DMS79 treated with DMSO at 0.1 percent for 48 hours (cell line): Measurements from ENCODE around the gene DNAJB2.
"Not testable (repeated sequence)": the region's sequence is repeated elsewhere in the genome, so short reads cannot be mapped to it uniquely, and the experiment has no call there.

Source experiments
- DNase-seq: peaks from one replicate; lab custom pipeline; 2025; lab: John Stamatoyannopoulos, UW

Gene DNAJB2

DNA sequence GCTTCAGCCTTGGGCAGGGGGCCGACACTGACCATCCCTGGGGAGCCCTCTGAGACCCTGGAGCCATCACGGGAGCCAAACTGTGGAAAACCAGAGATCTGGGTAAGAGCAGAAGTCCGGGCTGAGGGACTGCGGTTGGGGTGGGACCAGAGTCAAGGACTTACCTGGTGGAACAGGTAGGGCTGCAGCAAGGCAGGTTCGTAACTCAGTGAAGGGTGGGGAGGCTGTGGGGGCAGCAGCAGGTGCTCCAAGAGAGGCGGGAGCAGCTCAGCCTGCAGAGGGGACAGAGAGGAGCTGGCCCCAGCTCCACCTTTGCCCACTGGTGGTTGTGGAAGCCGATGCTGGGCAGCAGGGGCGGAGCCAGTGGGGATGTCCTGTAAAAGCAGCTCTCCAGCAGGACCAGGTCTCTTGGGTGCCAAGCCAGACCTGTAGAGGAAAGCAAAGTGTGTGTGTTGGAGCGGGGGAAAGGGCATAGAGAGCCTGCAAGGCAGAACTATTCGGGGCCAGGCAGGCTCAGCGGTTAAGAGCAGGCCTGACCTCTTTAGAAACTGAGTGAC, 23.3 kb downstream of the DNAJB2 start:
- no peak for DNase-seq

DNA sequence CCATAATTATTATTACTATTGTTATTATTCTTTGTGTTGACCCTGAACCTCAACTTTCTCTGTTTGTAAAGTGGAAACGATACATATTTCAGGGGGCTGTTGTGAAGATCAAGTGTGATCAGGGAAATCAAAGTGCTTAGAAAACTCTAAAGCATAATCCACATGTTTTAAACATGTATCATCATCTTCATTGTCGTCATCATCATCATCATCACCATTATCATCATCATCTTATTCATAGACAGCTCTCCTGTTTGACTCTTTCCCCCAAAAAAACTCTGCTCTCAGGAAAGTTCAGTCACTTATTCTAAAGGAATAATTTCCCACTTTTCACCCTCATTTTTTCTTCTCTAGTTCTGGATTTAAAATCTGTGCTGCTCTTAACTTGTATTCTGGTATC, 25.1 kb downstream of the DNAJB2 start:
- DNase-seq = no peak

DNA sequence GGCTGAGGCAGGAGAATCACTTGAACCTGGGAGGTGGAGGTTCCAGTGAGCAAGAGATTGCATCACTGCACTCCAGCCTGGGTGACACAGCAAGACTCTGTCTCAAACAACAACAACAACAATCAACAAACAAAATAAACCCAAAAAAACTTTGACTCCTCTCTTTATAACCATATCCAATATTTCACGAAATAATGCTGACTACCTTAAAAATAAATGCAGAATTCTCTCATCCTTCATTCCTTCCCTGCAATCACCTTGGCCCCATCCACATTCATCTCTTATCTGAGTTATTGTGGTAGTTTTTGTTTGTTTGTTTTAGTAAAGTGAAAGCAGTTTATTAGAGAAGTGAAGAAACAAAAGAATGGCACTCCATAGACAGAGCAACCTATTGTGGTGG, 26.9 kb downstream of the DNAJB2 start:
- DNase-seq = no peak

DNA sequence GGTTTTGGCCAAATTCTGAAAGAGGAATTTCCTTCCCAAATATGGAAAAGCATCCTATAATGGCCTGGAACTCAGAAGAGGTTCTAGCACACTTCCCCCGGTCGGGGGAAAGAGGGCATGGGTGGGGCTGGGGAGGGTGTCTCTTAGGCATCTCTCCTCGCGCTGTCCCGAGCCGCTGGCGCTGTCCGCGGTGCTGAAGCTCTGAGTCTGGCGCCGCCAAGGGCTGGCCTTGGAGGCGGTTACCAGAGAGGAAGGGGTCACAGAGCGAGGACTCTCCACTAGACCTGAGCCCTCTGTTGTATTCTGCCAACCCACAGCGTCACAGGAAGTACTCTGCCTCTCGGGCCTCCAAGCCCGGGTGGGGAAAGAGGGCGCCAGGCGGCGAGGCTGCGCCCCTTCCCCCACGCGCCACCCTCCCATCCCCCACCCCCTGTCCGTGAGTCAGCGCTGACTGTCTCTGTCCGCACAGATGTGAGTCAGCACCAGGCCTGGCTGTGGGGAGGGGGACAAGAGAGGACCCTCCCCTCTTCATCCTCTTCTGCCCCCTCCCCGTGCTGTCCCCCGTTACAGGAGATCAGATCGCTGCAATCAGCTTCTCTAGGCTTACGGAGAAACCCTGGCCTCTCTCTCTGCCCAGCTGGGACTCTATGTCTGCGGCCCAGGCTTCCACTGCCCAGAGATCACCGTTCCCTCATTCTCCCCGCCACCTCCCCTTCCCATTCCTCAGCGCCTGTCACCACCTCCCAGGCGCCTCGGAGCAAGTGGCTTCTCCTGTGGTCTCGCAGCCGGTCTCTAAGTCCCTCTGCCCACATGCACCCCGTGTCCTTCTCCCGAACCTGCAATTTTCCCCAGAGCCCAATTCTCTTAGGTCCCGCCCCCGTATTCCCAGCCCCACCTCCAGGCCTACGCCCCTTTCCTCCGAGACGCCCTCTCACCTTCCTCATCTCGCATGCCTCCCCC, 29.3 kb downstream of the DNAJB2 start:
- DNase-seq = peak; percentile 39

DNA sequence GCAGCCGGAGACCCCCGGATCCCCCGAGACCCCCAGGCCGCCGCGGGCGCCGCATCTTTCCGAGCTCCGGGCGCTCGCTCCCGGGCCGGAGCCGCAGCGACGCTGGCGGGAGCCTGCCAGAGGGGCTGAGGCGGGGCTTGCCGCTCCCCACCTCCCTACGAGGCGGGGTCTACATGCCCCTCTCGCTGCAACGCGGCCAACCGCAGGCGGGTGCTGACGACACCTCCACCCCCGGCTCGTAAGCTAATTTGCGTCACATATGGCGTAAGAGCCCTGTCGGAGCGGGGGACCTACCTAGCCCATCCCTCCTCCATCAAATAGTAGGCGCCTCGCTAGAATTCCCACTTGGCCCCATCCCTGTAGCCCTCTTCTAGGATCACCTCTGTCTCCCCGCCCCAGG, 30.1 kb downstream of the DNAJB2 start, which contains the start of gene PTPRN:
TSS of gene PTPRN (minus strand) at position 124 of the 400 bp plus-strand sequence. CDS start at position 55, 69 bp downstream.
- peak; percentile 48 for DNase-seq

DNA sequence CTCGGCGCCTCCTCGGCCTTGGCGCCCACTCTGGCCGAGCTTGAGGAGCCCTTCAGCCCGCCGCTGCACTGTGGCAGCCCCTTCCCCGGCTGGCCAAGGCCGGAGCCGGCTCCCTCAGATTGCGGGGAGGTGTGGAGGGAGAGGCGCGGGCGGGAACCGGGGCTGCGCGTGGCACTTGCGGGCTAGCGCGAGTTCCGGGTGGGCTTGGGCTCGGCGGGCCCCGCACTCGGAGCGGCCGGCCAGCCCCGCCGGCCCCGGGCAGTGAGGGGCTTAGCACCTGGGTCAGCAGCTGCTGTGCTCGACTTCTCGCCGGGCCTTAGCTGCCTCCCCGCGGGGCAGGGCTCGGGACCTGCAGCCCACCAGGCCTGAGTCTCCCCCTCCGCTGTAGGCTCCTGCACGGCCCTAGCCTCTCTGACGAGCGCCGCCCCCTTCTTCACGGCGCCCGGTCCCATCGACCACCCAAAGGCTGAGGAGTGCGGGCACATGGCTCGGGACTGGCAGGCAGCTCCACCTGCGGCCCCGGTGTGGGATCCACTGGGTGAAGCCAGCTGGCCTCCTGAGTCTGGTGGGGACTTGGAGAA, 33.6 kb downstream of the DNAJB2 start:
- not testable (repeated sequence) for DNase-seq

DNA sequence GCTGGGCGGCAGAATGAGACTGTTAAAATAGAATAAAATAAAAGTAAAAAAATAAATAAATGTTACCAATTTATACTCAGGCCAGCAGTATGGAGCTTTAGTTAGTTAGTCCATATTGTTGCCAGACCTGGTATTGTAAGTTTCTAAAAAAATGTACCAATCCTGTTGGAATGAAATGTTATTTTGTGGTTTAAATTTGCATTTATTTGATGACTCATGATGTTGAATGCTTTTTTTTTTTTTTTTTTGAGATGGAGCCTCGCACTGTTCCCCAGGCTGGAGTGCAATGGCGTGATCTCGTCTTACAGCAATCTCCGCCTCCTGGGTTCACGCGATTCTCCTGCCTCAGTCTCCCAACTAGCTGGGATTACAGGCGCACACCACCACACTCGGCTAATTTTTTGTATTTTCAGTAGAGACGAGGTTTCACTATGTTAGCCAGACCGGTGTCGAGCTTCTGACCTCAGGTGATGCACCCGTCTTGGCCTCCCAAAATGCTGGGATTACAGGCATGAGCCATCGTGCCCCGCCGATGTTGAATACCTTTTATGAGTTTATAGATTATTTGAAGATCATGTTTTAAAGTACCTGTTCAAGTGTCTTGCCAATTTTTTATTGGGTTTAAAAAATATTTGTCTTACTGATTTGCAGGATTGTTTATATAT, 35.8 kb downstream of the DNAJB2 start:
- no peak for DNase-seq

DNA sequence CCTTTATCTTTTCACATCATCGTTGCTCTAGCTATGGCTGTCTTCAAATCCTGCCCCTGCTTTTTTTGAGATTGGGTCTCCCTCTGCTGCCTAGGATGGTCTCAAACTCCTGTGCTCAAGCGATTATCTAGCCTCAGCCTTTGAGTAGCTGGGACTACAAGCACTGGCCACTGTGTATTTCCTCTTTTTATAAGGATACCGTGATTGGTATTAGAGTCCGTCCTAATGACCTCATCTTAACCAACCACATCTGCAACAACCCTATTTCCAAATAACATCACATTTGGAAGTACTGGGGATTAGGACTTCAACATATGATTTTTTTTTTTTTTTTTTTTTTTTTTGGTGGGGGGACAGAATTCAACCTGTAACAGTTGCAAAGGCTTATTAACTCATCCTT, 44.3 kb downstream of the DNAJB2 start:
- no peak for DNase-seq

DNA sequence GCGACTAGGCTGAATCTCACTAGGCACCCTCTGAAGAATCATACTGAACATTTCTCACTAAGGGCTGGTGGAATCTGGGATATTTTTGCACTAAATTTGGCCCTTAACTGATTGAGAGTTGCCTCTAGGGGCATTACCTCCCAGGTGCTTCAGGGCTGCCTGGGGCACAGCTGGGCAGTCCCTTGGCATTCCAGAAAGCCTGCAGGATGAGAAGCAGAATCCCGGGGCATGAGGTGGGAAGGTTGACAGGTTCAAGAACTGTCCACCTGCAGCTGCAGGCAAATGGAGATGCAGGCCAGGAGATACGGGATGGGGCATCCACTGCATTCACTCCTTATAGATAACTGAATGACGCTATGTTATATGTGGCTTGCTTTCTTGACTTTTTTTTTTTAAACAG, 46.0 kb downstream of the DNAJB2 start:
- DNase-seq = no peak

DNA sequence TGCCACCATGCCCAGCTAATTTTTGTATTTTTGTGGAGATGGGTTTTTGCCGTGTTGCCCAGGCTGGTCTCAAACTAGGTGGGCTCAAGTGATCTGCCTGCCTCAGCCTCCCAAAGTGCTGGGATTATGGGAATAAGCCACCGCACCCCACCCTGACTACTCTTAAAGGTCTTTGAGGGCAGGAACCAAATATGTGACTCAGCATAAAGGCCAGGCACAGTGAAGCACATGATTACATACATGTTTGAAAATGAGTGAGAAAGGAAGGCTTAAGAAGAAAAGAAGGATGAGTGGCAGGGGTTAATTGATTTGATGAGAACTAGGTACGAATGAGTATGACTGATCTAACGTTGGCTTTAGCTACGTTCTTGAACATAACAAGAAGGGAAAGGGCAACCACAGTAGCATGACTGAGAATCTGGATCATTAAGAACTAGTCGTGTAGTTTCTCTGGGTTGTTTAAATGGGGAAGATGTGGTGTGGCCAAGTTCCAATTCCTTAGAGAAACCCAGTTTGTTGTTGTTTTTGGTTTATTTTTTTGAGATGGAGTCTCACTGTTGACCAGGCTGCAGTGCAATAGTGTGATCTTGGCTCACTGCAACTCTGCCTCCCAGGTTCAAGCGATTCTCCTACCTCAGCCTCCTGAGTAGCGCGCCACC, 46.6 kb downstream of the DNAJB2 start:
- DNase-seq = no peak

DNA sequence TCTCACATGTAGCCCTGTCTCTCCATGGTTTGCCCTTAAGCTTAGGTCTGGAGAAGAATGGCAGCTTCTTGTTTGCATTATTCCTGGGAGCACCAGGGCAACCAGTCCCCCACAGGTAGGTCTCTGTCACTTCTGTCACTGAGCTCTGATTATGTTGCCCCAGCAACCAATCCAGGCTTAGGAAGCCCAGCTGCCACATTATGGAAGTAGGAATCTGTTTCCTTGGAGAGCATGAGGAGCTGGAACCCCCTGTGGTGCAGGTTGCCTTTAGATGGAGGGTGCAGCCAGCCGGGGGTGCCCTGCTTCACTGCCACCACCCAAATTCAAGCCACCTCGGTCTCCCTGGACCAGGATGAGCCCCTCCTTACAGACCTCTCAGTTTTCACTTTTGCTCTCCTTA, 48.6 kb downstream of the DNAJB2 start:
- DNase-seq = no peak

DNA sequence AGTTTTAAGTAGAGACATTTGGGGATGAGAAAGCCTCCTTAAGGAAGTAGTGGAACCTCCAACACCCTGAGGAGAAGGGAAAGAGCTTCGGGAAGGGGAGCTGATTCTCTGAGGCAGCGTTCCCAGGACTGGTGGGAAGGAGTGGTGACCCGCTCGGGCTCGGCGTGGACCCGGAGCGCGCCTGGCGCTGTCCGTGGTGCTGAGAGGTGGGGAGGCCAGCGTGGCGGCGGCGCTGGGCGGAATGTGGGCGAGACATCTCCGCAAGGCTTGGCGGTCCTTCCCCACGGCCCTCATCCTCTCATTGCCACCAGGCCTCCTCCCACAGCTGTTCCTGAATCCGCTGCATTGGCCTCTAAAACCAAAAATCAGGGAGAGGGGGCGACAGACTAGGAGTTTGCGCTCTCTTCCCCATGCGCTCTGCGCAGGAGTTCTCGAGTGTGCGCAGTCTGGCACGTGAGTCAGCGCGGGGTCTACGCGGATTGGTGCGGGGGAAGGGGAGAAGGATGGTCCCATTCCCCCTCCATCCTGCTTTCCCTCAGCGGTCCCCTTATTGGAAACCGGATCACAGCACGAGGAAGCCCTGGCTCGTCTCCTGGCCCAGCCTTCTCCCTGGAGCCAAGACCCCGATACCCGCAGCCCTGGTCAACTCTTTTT, 52.5 kb downstream of the DNAJB2 start:
- DNase-seq = no peak

DNA sequence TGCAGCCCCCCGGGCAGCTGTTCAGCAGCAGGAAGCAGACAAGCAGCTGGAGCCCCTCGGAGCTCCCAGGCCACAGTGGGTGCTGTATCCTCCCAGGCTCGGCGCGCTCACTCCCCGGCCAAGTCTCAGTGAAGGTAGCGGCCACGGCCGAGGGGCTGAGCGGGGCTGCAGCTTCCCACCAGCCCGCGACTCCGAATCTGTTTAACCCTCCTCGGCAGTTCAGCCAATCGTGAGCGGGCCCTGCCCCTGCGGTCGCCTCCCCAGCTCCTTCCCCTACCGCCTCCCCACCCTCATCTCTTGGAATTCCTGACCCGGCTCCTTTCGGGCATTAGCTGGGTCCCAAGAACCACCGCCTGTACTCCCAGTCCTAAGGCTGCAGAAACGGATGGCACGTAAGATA, 53.4 kb downstream of the DNAJB2 start, which contains the start of gene RESP18:
TSS of gene RESP18 (minus strand) at position 203 of the 400 bp plus-strand sequence.
- no peak for DNase-seq

DNA sequence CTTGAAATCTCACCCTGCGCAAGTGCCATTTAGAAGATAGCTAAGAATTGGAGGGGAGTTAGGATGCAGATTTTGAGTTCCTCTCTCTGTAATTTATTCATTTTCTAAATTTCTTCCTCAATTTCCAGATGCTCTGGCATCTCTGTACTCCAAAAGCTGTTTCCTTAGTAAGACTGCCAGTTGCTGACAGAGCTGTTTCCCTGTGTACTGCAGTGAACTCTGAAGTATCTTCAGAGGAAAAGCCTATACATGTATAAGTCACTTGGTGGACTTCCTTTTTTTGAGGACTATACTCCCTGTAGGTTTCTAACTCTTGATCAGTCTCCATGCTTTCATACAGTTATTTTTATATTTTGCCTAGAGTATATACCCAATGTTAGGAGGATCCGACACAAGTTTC, 54.9 kb downstream of the DNAJB2 start:
- no peak for DNase-seq

DNA sequence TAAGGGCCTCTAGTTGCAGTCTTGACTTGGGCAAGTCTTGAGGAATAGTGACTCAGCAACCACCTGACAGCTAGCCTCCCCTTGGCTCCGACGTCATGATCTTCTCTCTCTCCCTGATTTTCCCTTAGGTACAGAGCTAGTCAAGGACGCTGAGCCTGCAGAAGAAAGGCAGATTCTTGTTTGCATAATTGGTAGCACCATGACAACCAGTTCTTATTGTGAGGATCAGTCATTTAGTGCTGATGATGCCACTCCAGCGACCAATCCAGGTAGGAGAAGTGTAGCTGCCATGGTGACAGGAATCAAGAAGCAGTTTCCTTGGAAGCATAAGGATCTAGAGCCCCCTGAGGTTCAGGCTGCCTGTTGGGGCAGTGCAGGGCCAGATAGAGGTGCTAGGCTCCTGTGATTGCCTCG, 56.2 kb downstream of the DNAJB2 start:
- DNase-seq = peak; percentile 67
